ENCODE measurements around the gene TPX2.

DNA sequence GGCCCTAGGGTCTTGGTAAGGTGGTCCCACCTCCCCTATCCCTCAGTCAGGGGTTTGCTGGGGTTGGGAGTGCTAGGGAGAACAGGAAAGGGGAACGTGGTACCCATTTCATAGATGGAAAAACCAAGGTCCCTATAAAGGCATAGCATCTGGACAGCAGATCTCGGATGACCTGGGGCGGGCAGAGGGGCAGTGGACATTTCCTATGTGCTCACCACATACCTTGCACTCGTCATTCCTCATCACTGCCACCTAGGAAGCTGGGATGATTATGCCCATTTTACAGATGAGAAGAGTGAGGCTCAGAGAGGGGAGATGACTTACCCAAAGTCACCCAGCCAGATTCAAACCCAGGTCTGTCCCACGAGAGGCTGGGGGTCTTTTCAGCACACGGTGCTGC is 92.1 kb downstream of the TPX2 start:
- TF ChIP-seq, protein P1, sequence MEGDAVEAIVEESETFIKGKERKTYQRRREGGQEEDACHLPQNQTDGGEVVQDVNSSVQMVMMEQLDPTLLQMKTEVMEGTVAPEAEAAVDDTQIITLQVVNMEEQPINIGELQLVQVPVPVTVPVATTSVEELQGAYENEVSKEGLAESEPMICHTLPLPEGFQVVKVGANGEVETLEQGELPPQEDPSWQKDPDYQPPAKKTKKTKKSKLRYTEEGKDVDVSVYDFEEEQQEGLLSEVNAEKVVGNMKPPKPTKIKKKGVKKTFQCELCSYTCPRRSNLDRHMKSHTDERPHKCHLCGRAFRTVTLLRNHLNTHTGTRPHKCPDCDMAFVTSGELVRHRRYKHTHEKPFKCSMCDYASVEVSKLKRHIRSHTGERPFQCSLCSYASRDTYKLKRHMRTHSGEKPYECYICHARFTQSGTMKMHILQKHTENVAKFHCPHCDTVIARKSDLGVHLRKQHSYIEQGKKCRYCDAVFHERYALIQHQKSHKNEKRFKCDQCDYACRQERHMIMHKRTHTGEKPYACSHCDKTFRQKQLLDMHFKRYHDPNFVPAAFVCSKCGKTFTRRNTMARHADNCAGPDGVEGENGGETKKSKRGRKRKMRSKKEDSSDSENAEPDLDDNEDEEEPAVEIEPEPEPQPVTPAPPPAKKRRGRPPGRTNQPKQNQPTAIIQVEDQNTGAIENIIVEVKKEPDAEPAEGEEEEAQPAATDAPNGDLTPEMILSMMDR (IDR thresholded peaks at IDR 0.05) = no peak
- no peak for TF ChIP-seq EZH2 (IDR thresholded peaks at IDR 0.05)
